CD4-positive, alpha-beta T cell treated with Interleukin-1 beta for 1 hour (primary cell): Measurements from ENCODE around the gene CALR.
A peak's percentile ranks its signal among the peaks of the same experiment; 100 is the strongest.
"Not testable (repeated sequence)": the region's sequence is repeated elsewhere in the genome, so short reads cannot be mapped to it uniquely, and the experiment has no call there.

ENCODE experiments used
- DNase-seq, 2 donors: peaks; one replicate each; pipeline ENCODE4 v3.0.0-alpha.2; 2020 to 2022

CALR gene

DNA sequence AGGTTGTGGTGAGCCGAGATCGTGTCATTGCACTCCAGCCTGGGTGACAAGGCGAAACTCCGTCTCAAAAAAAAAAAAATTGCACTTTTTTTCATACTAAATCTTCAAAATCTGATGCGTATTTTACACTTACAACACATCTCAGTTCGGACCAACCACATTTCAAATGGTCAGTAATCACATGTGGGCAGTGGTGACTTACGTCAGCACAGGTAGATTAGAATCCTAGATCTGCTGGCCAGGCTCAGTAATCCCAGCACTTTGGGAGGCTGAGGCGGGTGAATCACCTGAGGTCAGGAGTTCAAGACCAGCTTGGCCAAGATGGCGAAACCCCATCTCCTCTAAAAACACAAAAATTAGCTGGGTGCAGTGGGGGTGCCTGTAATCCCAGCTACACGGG is 3.3 kb upstream of the CALR start:
- DNase-seq: no peak

DNA sequence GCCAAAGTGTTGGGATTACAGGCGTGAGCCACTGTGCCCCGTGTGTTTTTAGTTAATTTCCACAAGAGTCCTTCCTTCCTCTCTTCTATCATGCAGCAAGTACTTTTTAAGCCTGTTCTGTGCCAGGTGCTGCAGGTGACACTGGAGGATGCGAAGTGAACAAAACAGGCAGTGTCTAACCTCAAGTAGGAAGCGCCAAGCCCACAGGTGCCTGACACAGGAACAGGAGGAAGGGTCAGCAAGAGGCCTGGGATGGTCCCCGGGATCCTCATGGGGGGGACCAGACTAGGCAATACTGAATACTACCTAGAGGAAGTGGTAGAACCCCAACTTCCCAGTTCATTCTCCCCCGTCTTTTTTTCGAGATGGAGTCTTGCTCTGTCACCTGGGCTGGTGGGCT is 1.8 kb upstream of the CALR start:
- no peak for DNase-seq

DNA sequence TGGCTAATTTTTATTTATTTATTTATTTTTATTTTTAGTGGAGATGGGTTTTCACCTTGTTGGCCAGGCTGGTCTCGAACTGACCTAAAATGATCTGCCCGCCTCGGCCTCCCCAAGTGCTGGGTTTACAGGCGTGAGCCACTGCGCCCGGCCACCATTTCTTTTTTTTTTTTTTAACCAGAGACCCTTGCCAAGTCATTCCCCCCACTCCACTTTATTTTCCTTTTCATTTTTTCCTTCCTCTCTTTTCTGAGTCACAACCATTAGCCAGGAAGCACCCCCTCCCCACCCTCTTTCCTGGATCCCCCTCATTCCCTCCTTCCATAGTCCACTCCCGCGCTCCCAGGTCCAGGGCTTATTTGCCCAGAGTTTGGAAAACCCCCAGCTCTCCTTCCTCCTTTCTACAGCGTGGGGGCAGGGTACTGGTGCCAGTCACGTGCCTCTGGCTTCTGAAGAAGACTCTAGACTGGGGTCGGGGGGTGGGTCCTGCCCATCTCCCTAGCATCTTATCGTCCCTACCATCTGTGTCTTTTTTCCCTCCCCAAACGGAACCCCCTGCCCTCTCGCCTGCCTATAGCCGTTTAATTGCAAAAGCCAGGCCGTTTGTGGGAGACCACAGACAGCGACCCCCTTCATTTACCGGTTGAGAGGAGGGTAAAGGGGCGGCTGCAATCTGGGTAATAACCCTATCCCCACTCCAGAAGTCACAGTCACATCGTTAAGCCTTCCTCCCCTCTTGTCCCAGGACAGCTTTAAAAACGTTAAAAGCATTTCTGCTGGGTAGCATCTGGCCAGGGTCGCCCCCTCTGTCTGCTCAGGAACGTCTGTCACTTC is 1.1 kb upstream of the CALR start:
- peak in 1 of 2 donors; percentile 36 for DNase-seq

DNA sequence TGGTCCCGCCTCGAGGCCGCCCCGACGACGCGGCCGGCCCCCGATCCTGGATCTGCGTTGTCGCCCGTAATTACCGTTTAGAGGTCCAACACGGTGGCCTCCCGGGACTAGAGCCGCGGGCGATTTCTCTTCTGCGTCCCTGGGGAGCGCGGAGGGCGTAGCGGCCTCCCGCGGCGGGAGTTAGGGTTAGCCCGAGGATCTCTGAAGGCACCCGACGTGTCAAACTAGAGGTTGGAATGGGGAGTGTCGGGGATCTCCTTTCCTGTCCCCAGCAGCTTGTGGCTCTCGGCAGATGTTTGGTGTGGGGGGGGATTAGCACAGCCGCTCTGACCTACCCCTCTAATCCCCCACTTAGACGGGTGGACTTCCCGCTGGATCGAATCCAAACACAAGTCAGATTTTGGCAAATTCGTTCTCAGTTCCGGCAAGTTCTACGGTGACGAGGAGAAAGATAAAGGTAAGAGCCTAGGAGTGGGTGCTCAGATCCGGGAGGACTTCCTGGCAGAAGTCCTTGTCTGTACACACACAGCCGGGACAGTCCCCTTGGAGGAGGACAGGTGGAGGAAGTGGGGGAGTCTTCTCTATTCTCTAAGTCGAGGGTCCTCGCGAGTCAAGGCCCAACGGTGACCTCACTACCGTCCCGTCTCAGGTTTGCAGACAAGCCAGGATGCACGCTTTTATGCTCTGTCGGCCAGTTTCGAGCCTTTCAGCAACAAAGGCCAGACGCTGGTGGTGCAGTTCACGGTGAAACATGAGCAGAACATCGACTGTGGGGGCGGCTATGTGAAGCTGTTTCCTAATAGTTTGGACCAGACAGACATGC is 581 bp downstream of the CALR start:
- DNase-seq: peak; percentile 47 to 48

DNA sequence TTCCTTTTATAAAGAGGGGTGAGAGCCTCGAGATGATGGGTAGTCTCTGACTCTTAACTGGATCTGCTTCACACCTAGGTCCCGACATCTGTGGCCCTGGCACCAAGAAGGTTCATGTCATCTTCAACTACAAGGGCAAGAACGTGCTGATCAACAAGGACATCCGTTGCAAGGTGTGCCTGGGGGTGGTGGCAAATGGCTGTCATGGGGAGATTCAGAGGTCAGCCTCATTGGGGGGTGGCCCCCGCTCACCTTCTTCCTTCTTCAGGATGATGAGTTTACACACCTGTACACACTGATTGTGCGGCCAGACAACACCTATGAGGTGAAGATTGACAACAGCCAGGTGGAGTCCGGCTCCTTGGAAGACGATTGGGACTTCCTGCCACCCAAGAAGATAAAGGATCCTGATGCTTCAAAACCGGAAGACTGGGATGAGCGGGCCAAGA is 1.6 kb downstream of the CALR start:
- no peak for DNase-seq

DNA sequence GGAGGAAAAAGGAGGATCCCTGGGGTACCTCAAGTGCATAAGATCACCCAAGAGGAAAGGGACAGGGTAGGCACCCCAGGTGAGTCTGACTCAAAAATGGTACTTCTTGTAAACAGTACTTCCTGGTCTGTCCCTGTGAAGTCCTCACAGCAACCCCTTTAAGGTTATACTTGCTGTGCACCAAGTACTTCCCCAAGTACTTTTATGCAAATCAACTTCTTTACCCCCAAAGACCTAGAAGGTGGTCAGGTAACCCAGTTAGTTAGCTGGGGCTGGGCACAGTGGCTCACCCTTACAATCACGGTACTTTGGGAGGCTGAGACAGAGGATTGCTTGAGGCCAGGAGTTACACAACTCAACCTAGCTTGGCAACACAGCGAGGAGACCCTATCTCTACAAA is 2.5 kb downstream of the CALR start:
- no peak for DNase-seq

DNA sequence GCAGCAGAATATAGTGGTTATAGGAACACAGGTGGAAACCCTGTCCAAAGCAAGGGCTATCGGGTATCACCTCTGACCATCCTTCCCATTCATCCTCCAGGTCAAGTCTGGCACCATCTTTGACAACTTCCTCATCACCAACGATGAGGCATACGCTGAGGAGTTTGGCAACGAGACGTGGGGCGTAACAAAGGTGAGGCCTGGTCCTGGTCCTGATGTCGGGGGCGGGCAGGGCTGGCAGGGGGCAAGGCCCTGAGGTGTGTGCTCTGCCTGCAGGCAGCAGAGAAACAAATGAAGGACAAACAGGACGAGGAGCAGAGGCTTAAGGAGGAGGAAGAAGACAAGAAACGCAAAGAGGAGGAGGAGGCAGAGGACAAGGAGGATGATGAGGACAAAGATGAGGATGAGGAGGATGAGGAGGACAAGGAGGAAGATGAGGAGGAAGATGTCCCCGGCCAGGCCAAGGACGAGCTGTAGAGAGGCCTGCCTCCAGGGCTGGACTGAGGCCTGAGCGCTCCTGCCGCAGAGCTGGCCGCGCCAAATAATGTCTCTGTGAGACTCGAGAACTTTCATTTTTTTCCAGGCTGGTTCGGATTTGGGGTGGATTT is 5.1 kb downstream of the CALR start:
- DNase-seq: no peak

DNA sequence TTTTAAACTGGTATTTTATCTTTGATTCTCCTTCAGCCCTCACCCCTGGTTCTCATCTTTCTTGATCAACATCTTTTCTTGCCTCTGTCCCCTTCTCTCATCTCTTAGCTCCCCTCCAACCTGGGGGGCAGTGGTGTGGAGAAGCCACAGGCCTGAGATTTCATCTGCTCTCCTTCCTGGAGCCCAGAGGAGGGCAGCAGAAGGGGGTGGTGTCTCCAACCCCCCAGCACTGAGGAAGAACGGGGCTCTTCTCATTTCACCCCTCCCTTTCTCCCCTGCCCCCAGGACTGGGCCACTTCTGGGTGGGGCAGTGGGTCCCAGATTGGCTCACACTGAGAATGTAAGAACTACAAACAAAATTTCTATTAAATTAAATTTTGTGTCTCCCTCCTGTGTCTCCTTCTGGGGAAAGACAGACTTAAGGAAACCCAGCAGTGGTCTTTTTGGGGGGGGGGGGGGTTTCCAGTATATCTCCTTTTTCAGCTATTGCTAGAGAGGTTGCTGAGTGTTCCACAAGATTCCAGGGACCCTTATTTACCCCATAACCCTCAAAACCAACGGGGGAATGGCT is 5.8 kb downstream of the CALR start:
- no peak for DNase-seq

DNA sequence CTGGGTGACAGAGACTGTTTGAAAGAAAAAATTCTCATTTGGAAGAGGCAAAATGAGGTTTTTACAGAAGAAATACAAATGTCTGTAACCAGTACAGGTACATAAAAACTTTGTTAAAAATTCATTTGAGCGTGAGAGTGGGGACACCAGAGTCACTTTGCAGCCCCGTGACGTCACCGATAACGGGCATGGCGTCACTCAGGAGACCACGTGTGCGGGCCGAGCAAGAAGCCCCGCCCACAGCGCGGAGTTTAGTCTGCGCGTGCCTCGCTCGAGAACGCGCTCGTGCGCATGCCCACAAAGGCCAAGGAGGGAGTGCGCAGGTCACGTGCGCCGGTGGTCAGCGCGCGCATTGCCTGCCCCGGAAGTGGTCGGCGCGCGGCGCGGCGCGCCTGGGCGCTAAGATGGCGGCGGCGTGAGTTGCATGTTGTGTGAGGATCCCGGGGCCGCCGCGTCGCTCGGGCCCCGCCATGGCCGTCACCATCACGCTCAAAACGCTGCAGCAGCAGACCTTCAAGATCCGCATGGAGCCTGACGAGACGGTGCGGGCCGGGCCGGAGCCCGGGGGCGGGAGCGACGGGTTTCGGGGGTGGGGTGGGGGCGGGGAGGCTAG is 7.2 kb downstream of the CALR start, which contains the start of gene RAD23A:
RAD23A (plus strand) TSS at position 384 of the 613 bp plus-strand sequence; CDS start at position 471, 87 bp downstream.
- DNase-seq: peak; percentile 98 to 99

DNA sequence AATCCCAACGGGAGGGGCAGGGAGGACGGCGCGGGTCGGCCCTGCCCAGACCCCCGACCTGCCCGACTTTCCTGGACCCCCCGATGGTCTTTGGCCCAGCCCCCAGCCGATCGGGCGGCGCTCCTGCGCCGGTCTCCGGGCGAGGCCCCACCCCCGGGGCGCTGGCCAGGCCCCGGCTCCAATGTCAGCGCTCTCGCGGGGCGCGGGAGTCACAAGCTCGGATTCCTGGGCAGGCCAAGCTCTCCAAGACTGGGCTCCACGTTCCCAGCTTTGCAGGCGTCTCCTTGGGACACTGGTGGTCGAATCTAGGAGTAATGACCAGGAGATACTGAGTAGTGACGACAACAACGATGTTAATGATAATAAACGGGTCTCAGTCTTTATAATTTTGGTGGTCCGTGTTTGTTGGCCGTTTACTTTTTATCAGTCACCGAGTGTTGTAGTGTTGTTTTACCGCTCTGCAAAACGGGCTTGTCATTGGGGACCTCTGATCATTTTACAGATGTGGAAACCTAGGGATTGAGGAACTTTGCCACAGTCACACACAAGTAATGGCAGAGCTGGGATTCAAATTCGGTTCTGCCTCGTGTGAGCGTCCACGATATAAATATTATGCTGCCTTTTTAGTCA is 7.8 kb downstream of the CALR start:
- DNase-seq: peak; percentile 51 to 53

DNA sequence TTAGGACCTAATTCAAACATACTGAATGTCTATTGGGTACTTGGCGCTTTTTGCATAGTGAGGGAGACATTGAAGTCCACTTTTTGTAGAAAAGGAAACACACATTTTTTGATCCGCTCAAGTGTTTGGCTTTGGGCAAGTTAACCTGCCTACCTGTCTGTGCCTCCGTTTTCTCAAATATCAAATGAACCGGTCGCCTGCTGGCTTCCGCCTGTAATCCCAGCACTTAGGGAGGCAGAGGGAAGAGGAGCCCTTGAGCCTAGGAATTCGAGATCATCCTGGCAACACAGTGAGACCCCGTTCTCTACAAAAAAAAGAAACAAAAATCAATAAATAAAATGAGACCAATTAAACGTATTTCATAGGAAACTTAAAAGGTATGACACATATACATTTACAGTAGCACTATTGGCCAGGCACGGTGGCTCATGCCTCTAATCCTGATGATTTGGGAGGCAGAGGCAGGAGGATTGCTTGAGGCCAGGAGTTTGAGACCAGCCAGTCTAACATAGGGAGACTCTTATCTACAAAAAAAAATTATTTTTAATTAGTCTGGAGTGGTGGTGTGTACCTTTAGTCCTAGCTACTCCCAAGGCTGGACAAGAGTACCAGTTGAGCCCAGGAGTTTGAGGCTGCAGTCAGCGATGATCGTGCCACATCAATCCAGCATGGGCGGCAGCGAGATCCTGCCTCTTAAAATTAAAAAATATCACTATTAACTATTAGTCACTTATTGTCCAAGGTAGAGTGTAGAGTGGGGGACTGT is 8.5 kb downstream of the CALR start:
- no peak for DNase-seq

DNA sequence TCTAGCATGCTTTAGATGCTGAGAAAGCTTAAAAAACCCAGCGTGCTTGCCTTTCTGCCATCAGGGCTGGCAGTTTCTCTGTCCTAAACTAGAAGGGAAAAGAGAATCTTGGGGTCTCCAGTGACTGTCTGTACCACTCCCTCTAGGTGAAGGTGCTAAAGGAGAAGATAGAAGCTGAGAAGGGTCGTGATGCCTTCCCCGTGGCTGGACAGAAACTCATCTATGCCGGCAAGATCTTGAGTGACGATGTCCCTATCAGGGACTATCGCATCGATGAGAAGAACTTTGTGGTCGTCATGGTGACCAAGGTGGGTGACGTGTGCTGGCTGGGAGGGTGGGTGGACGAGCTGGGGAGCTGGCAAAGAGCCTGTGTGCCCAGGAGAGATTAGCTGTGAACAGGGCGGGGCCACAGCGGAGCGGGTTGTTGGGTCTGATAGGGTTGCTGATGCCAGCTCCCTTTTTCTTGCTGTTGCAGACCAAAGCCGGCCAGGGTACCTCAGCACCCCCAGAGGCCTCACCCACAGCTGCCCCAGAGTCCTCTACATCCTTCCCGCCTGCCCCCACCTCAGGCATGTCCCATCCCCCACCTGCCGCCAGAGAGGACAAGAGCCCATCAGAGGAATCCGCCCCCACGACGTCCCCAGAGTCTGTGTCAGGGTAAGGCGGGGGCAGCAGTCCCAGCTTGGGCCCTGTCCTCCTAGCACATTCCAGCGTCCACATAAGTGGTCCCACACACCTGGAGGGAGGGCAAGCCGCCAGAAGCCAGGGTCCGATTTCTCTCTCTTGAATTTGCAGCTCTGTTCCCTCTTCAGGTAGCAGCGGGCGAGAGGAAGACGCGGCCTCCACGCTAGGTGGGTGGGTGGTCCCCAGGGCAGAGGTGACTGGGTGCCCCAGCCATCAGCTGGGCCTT is 9.5 kb downstream of the CALR start:
- DNase-seq: no peak

DNA sequence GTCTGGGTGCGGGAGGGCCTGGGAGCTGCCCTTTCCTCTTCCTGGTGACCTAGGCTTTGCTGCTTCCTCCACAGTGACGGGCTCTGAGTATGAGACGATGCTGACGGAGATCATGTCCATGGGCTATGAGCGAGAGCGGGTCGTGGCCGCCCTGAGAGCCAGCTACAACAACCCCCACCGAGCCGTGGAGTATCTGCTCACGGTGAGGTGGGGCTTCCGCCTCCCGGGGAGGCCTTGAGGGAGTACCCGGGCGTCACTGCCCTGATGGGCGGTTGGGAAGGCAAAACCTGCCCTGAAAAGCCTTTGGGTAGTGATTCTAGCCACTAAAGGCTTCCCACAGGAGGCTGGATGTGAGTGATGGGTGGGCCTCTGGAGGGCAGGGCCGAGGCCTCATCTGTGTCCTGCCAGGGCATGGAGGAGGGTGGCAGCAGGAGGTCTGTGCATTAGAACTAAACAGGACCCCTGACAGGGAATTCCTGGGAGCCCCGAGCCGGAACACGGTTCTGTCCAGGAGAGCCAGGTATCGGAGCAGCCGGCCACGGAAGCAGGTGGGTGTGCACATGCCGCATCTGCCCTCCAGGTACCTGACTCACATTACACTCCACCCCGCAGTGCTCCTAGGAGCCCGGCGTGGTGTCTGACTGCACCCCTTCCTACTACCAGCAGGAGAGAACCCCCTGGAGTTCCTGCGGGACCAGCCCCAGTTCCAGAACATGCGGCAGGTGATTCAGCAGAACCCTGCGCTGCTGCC is 10.4 kb downstream of the CALR start:
- DNase-seq: no peak

DNA sequence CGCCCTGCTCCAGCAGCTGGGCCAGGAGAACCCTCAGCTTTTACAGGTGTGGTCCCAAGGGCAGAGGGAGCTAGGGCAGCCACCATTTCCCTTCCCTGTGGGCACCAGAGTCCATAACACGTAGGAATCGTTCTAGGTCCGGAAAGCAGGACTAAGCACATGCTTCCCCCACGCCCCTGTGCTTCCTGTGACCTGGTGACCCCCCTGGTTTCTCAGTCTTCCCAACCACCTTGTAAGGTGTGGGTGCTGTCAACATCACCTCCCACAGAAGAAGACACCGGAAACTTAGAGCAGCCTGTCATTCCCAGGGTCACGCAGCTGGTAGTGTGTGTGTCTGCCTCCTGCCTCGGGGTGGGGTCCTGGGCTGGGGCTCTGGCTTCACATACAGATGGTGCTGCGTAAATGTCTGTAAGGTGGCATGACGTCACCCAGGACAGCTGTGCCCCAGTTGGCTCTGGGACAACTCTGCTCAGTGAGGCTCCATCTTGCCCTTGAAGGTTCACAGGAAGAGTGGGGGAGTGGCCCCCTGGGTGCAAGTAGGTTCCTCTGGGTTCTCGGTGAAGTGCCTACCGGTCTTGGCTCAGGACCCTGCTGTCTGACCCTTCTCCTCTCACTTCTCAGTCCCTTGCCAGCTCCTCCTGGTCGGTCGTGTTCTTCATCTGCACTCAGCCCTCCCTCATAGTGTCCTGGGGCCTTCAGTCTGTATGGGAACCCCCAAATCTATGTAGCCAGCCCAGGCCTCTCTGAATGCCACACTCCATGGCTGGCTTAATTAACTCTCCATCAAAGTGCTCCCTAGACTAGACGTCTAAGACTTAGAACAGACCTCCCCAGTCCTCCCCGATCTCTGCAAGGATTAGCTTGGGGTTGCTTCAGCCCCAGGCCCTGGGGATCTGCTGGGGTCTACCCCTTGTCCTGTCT is 11.2 kb downstream of the CALR start:
- DNase-seq: no peak

DNA sequence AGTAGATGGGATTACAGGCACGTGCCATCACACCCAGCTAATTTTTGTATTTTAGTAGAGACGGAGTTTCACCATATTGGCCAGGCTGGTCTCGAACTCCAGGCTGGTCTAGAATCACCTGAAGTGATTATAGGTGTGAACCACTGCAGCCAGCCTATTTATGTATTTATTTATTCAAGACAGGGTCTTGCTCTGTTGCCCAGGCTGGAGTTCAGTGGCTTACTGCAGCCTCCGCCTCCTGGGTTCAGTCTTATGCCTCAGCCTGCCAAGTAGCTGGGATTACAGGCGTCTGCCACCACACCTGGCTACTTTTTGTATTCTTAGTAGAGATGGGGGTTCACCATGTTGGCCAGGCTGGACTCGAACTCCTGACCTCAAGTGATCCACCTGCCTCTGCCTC is 13.6 kb downstream of the CALR start:
- not testable (repeated sequence) for DNase-seq

DNA sequence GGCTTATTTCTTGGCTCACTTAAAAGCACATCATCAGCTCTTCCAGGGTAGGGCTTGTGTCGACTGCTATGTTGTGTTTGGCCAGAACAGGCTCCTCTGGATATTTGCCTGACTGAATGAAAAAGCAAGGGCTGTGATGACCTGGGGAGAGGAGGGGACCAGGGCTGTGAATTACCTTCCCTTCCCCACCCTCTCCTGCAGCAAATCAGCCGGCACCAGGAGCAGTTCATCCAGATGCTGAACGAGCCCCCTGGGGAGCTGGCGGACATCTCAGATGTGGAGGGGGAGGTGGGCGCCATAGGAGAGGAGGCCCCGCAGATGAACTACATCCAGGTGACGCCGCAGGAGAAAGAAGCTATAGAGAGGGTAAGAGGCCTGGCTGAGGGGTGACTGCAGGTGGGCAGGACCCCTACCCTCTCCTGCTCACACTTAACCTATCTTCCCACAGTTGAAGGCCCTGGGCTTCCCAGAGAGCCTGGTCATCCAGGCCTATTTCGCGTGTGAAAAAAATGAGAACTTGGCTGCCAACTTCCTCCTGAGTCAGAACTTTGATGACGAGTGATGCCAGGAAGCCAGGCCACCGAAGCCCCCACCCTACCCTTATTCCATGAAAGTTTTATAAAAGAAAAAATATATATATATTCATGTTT is 14.2 kb downstream of the CALR start:
- peak in 1 of 2 donors; percentile 49 for DNase-seq

DNA sequence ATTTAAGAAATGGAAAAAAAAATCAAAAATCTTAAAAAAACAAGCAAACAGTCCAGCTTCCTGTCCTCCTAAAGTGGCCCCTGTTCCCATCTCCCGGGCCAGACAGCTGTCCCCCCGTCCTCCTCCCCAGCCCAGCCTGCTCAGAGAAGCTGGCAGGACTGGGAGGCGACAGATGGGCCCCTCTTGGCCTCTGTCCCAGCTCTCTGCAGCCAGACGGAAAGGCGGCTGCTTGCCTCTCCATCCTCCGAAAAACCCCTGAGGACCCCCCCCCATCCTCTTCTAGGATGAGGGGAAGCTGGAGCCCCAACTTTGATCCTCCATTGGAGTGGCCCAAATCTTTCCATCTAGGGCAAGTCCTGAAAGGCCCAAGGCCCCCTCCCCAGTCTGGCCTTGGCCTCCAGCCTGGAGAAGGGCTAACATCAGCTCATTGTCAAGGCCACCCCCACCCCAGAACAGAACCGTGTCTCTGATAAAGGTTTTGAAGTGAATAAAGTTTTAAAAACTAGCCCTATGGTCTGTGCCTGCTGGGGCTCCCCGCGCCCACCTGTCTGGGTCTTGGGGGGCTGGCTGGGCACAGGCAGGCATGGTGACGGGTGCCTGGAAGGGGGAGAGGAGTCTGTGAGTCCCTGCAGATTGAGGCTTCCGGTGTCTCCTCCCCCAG is 14.9 kb downstream of the CALR start:
- no peak for DNase-seq
